Measurements from ENCODE around the gene ME1.

- TF ChIP-seq CTCF (IDR thresholded peaks at IDR 0.05), result no peak
- TF ChIP-seq POLR2A (IDR thresholded peaks at IDR 0.05), result no peak
These were observed 117.0 kb downstream of the ME1 start for GRCh38 chr6:83313882-83314281.

Data from esophagus squamous epithelium (tissue), 4 donors.